IPS DF 6.9 (cell line): ENCODE results near the gene PITPNC1.
"Not testable (repeated sequence)": the region's sequence is repeated elsewhere in the genome, so short reads cannot be mapped to it uniquely, and the experiment has no call there.

Source experiments
- DNase-seq: peaks from one replicate; pipeline ENCODE4 v3.0.0-alpha.2; 2013; ENCODE audit warnings: low read depth, low spot score
- H3K27ac ChIP-seq: one replicate; pipeline ENCODE4 v1.5.1; 2013; ENCODE audit warnings: low read length, control low read depth
- H3K27me3 ChIP-seq: 2 replicates; pipeline ENCODE4 v1.6.1; 2013; ENCODE audit warnings: mild to moderate bottlenecking, low read length; ENCODE audit not compliant: control insufficient read depth, insufficient read depth
- H3K36me3 ChIP-seq: 2 replicates; pipeline ENCODE4 v1.6.1; 2013; ENCODE audit warnings: low read length; ENCODE audit not compliant: control insufficient read depth, insufficient read depth
- H3K4me1 ChIP-seq: 2 replicates; pipeline ENCODE4 v1.6.1; 2013; ENCODE audit warnings: low read length; ENCODE audit not compliant: control insufficient read depth, insufficient read depth
- H3K4me3 ChIP-seq: 2 replicates; pipeline ENCODE4 v1.5.1; 2013; ENCODE audit warnings: mild to moderate bottlenecking, low read length
- H3K9me3 ChIP-seq: 2 replicates; pipeline ENCODE4 v1.6.1; 2013; ENCODE audit warnings: low read length, inconsistent platforms; ENCODE audit not compliant: control insufficient read depth, insufficient read depth
- WGBS: extraction: QIAGEN DNeasy Blood & Tissue Kit; methylation state at CpG from one replicate; pipeline ENCODE4 v1.1.7; 2013; ENCODE audit warnings: mixed read lengths, missing lambda C conversion rate; ENCODE audit not compliant: insufficient read length, insufficient coverage; 5-methylcytosine and 5-hydroxymethylcytosine counted together

Gene PITPNC1

GRCh38 chr17:67617304-67617899 is 240.3 kb downstream of the PITPNC1 start:
- no peaks in the 10 kb centered on the region for H3K9me3 ChIP-seq
- no peaks in the 10 kb centered on the region for H3K27me3 ChIP-seq
- H3K27ac ChIP-seq = no peak overlapping the region
- H3K4me3 ChIP-seq = no peak overlapping the region
- WGBS = no CpG with 5 or more reads among the region's 4 CpGs
- H3K4me1 ChIP-seq = no peaks in the 10 kb centered on the region
- no peak for DNase-seq
- H3K36me3 ChIP-seq = no peaks in the 10 kb centered on the region

DNA sequence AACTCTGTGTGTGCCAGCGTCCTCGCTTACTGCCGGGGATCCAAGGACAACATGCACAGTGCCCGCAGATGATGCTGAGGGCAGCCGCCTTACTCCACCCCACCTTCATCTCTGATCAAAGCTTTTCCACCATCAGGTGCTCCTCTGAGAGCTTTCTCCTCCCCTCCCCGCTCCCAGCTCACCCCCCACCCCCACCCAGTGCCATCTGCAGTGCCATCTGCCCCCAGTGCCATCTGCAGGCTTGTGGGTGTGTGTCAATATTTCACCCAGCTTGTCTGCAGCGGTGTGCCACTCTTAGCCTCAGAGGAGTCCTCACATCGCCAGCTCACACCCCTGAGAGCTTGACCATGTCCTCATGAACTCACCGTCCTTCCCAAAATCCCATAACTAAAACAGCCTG is 242.5 kb downstream of the PITPNC1 start:
- H3K9me3 ChIP-seq = no peaks in the 10 kb centered on the region
- no peaks in the 10 kb centered on the region for H3K27me3 ChIP-seq
- no peak for DNase-seq
- no peaks in the 10 kb centered on the region for H3K4me1 ChIP-seq
- H3K36me3 ChIP-seq = no peaks in the 10 kb centered on the region
- H3K4me3 ChIP-seq = no peak overlapping the region
- WGBS = no CpG with 5 or more reads among the region's 9 CpGs
- H3K27ac ChIP-seq = no peak overlapping the region

GRCh38 chr17:67620088-67620487 is 243.0 kb downstream of the PITPNC1 start:
- no peak overlapping the region for H3K27ac ChIP-seq
- no peaks in the 10 kb centered on the region for H3K36me3 ChIP-seq
- WGBS = no CpG with 5 or more reads among the region's 8 CpGs
- no peaks in the 10 kb centered on the region for H3K27me3 ChIP-seq
- H3K4me3 ChIP-seq = no peak overlapping the region
- no peaks in the 10 kb centered on the region for H3K9me3 ChIP-seq
- no peak for DNase-seq
- H3K4me1 ChIP-seq = no peaks in the 10 kb centered on the region

- no peak overlapping the region for H3K4me3 ChIP-seq
- no peak for DNase-seq
- H3K27ac ChIP-seq = no peak overlapping the region
- H3K27me3 ChIP-seq = no peaks in the 10 kb centered on the region
- H3K4me1 ChIP-seq = no peaks in the 10 kb centered on the region
- no peaks in the 10 kb centered on the region for H3K36me3 ChIP-seq
- no CpG with 5 or more reads among the region's 8 CpGs for WGBS
- no peaks in the 10 kb centered on the region for H3K9me3 ChIP-seq
These were observed 243.6 kb downstream of the PITPNC1 start for GRCh38 chr17:67620636-67621035.

- Histone ChIP-seq H3K9me3 (no peaks in the 10 kb centered on the region), H3K4me3 (no peak overlapping the region), H3K27me3 (no peaks in the 10 kb centered on the region), H3K27ac (no peak overlapping the region), H3K36me3 (0 out of 2 replicates have a peak, but pooled peaks cover 2% of the 10 kb centered on the region), H3K4me1 (peaks cover 2% of the 10 kb centered on the region; the same call in 1 of the 2 replicates)
- DNase-seq = no peak
- WGBS = no CpG with 5 or more reads among the region's 2 CpGs
These were observed 246.7 kb downstream of the PITPNC1 start for GRCh38 chr17:67623767-67624166.

GRCh38 chr17:67624886-67625656 is 248.0 kb downstream of the PITPNC1 start:
- Histone ChIP-seq H3K36me3 (0 out of 2 replicates have a peak, but pooled peaks cover 2% of the 10 kb centered on the region), H3K9me3 (no peaks in the 10 kb centered on the region), H3K4me1 (peaks cover 2% of the 10 kb centered on the region; the same call in 1 of the 2 replicates), H3K27me3 (no peaks in the 10 kb centered on the region), H3K4me3 (no peak overlapping the region), H3K27ac (no peak overlapping the region)
- WGBS = no CpG with 5 or more reads among the region's 11 CpGs
- DNase-seq = no peak

GRCh38 chr17:67625971-67626370 is 248.9 kb downstream of the PITPNC1 start:
- DNase-seq = no peak
- Histone ChIP-seq H3K27ac (no peak overlapping the region), H3K36me3 (0 out of 2 replicates have a peak, but pooled peaks cover 2% of the 10 kb centered on the region), H3K9me3 (no peaks in the 10 kb centered on the region), H3K4me3 (no peak overlapping the region), H3K27me3 (no peaks in the 10 kb centered on the region), H3K4me1 (peaks cover 2% of the 10 kb centered on the region; the same call in 1 of the 2 replicates)
- no CpG with 5 or more reads among the region's 4 CpGs for WGBS

DNA sequence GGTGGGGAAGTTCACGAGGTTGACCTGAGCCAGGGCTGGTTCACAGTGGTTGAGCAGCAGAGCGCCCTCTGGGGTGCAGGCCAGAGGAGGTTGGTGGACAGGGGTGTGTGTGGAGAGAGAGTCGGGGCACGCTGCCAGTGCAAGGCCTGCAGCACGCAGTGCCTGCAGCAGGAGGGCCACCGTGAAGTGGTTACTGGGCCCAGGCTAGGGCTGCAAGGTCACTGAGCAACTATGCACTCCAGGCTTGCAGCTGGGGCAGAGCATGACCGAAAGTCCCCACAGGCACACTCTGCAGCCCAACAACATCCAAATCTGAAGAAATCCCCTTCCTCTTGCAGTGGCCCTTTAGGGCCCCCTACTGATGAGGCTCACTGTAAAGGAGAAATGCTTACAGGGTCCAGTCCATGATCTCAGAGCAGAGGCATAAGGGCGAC is 251.5 kb downstream of the PITPNC1 start:
- H3K27me3 ChIP-seq = no peaks in the 10 kb centered on the region
- no CpG with 5 or more reads among the region's 8 CpGs for whole genome bisulfite sequencing
- peaks cover 2% of the 10 kb centered on the region; the same call in 1 of the 2 replicates for H3K36me3 ChIP-seq
- peaks cover 2% of the 10 kb centered on the region; the same call in 1 of the 2 replicates for H3K4me1 ChIP-seq
- H3K27ac ChIP-seq = no peak overlapping the region
- H3K9me3 ChIP-seq = no peaks in the 10 kb centered on the region
- no peak overlapping the region for H3K4me3 ChIP-seq
- DNase-seq = no peak

GRCh38 chr17:67629971-67630320 is 252.9 kb downstream of the PITPNC1 start:
- Histone ChIP-seq H3K4me1 (peaks cover 2% of the 10 kb centered on the region; the same call in 1 of the 2 replicates), H3K36me3 (peaks cover 2% of the 10 kb centered on the region; the same call in 1 of the 2 replicates), H3K9me3 (no peaks in the 10 kb centered on the region), H3K27me3 (no peaks in the 10 kb centered on the region), H3K4me3 (no peak overlapping the region), H3K27ac (no peak overlapping the region)
- no peak for DNase-seq
- WGBS = no CpG with 5 or more reads among the region's 4 CpGs

DNA sequence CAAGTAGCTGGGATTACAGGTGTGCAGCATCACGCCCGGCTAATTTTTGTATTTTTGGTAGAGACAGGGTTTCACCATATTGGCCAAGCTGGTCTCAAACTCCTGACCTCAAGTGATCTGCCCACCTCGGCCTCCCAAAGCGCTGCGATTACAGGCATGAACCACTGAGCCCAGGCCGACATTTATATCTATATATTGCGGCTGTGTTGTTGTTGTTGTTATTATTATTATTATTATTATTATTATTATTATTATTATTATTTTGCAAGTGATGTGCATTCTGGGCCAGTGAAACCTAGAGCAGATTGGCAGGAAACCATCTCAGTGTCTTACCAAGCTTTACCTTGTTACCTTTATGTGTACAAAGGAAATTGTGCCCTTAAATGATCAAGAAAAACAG is 253.8 kb downstream of the PITPNC1 start:
- not testable (repeated sequence) for H3K4me3 ChIP-seq, DNase-seq, H3K9me3 ChIP-seq, H3K27ac ChIP-seq, H3K27me3 ChIP-seq, H3K4me1 ChIP-seq, H3K36me3 ChIP-seq
- no CpG with 5 or more reads among the region's 7 CpGs for WGBS
